ENCODE measurements around the gene ZBTB16.

Gene ZBTB16

DNA sequence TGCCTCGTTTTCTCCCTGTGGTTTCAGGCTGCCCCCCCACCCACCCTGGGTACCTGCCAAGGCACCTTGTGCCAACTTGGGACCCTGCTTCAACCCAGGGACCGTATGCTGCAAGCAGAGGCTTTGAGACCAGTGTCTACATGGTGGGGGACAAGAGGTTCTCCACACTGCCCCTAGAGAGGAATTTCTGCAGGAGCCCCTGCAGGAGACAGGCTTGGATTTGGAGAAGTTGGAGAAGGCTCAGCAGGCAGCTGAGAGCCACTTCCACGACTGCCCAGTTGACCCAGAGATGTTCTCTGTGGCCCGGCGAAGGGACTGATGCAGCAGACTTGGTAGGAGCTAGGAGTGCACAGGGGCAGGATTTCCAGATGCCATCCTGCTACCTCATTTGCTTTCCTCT lies 216.6 kb downstream of the ZBTB16 start:
- H3K4me1 ChIP-seq: no peaks in the 10 kb centered on the region
- in situ Hi-C loops (cut with MboI; ENCODE audit: low sequenced_read_pairs): no loop called here
- peaks cover 11% of the 10 kb centered on the region; the same call in 1 of the 2 replicates for H3K27me3 ChIP-seq (ENCODE audit: low read depth)
- no peak for DNase-seq (ENCODE audit: low spot score in 2 of 2)
- no peaks in the 10 kb centered on the region for H3K36me3 ChIP-seq (replicated peaks)
- no peak overlapping the region for H3K4me3 ChIP-seq
- no peaks in the 10 kb centered on the region for H3K9me3 ChIP-seq

DNA sequence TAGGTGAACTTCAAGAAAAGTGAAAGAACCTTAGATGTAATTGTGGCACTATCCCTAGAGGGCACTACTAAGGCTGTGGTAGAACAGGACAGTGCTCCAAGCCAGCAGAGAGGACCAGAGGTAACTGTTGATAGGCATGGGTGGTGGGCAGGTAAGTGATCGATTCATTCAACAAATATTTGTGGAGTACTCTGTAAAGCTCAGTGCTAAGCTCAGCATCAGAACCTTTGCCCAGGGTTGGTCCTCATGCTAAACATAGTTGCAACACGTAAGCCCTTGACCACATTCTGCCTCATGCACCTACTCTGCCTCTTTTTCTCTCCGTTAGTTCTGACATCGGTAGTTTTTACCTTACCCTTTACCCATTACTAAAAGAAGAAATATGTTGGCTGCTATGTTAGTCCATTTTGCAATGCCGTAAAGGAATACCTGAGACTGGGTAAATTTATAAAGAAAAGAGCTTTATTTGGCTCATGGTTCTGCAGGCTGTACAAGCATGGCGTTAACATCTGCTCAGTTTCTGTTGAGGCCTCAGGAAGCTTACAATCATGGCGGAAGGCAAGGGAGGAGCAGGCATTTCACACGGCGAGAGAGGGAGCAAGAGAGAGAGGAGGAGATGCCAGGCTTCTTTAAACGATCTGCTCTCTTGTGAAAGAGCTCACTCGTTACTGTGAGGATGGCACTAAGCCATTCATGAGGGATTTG lies 218.3 kb downstream of the ZBTB16 start:
- in situ Hi-C loops (cut with MboI; ENCODE audit: low sequenced_read_pairs): no loop called here
- H3K4me3 ChIP-seq: no peak overlapping the region
- no peaks in the 10 kb centered on the region for H3K36me3 ChIP-seq (replicated peaks)
- peaks cover 3% of the 10 kb centered on the region; the same call in 1 of the 2 replicates for H3K27me3 ChIP-seq (ENCODE audit: low read depth)
- no peaks in the 10 kb centered on the region for H3K9me3 ChIP-seq
- DNase-seq (ENCODE audit: low spot score in 2 of 2): no peak
- no peaks in the 10 kb centered on the region for H3K4me1 ChIP-seq

DNA sequence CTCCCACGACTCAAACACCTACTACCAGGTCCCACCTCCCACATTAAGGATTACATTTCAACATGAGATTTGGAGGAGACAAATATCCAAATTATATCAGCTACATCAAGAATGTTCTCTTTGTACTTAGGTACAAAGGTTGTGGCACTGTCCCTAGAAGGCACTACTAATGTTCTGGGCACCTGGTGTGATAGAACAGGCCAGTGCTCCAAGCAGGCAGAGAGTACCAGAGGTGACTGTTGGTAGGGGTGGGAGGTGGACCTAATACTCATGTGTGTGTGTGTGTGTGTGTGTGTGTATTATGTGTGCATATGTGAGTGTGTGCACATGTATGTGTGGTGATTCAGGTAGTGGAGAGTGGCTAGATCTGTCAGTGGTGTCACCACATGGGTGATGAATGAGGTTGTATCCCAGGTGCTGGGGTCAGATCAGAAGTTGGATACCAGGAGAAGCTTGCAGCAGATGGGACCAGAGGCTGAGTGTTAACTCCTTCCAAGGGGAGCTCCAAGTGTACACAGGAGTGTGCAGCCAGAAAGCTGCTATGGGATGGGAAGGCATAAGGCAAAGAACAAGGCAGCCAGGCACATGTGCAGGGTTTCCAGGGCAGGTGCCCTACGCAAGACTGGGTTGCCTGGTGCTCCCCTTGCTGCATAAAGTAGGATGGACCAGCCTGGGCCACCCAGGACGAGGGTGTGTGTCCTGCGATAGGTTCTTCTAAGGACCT lies 219.0 kb downstream of the ZBTB16 start:
- in situ Hi-C loops (cut with MboI; ENCODE audit: low sequenced_read_pairs): no loop called here
- H3K4me1 ChIP-seq: no peaks in the 10 kb centered on the region
- peaks cover 3% of the 10 kb centered on the region; the same call in 1 of the 2 replicates for H3K27me3 ChIP-seq (ENCODE audit: low read depth)
- no peak for DNase-seq (ENCODE audit: low spot score in 2 of 2)
- H3K4me3 ChIP-seq: no peak overlapping the region
- no peaks in the 10 kb centered on the region for H3K9me3 ChIP-seq
- no peaks in the 10 kb centered on the region for H3K36me3 ChIP-seq (replicated peaks)

DNA sequence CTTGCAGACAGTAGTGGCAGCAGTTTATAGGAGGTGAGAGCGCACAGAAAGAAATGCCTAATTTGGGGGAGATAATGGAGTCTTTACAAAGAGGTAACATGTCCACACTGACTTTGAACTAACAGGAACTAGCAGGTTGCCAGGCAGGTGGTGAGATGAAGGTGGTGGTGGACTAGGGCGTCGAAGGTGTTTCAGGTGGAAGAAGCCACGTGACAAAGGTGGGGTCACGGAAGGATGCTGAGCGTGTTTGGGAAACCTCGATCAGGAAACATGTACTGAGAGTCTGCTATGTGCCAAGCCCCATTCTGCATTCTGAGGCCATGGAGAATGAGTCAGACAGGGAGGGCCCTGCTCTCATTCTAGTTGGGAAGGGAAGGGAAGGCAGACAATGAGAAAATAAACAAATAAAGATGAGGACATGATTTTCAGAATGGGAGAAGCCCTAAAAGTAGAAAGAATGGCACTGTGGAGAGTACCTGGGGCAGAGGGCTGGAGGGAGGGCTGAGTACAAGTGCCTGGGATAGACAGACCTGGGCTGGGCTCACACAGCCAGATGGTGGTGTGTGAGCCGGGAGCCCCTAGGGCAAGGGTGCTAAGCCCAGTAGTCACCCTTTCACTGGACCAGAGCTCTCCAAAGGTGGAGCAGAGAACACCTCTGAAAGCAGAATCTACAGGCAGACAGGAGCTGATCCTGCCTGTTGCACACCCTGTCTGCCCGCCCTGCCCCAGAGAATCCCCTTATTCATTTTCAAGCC lies 220.5 kb downstream of the ZBTB16 start:
- Histone ChIP-seq H3K4me1 (no peaks in the 10 kb centered on the region), H3K4me3 (no peak overlapping the region), H3K27me3 (ENCODE audit: low read depth) (no peaks in the 10 kb centered on the region), H3K9me3 (no peaks in the 10 kb centered on the region), H3K36me3 (replicated peaks) (no peaks in the 10 kb centered on the region)
- no peak for DNase-seq (ENCODE audit: low spot score in 2 of 2)
- in situ Hi-C loops (cut with MboI; ENCODE audit: low sequenced_read_pairs): no loop called here

DNA sequence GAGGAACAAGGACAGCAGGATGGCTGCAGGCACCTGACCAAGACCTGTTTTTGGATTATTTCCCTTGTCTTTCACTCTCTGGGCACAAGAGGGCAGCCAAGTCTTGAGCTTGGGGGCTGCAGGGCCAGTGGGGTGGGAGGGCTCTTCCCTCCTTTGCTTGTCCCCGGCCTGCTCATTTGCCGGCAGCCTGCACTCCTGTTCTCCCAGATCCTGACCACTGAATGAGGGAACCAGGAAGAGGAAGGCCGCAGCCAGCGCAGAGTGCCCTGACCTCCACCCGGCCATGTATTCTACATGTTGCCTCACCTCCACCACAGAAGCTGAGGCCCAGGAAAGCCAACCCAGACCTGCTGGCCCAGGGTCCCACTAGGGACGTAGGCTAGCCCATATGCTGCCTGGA lies 221.2 kb downstream of the ZBTB16 start:
- Histone ChIP-seq H3K36me3 (replicated peaks) (no peaks in the 10 kb centered on the region), H3K27me3 (ENCODE audit: low read depth) (no peaks in the 10 kb centered on the region), H3K4me3 (no peak overlapping the region), H3K9me3 (no peaks in the 10 kb centered on the region), H3K4me1 (no peaks in the 10 kb centered on the region)
- in situ Hi-C loops (cut with MboI; ENCODE audit: low sequenced_read_pairs): no loop called here
- DNase-seq (ENCODE audit: low spot score in 2 of 2): peak; percentile 32 to 70

DNA sequence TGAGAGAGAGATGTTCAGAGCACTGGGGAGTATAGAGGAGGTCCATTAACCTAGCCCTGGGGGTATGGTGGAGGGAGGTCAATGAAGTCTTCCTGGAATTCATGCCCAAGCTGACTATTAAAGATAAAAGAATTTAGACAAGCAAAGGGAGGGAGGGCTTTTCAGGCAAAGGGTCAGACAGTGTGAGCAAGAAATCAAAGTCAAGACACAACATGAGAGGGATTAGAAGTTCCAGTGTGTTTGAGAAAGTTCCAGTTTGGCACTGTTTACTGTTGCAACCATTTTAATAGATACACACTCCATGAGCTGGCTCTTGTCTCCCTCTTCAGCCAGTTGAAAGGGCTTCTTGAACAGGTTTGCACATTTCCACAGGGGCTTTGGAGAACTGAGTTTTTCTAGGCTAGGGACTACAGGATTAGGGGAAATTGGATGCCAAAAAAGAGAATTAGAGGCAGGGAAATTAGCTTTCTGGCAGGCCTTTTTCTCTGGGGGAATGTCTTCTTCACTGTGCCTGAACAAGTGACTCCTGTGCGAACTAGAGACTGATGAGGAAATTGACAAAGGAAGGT lies 222.0 kb downstream of the ZBTB16 start:
- in situ Hi-C loops (cut with MboI; ENCODE audit: low sequenced_read_pairs): no loop called here
- DNase-seq (ENCODE audit: low spot score in 2 of 2): no peak
- no peaks in the 10 kb centered on the region for H3K4me1 ChIP-seq
- no peaks in the 10 kb centered on the region for H3K36me3 ChIP-seq (replicated peaks)
- no peaks in the 10 kb centered on the region for H3K9me3 ChIP-seq
- H3K4me3 ChIP-seq: no peak overlapping the region
- no peaks in the 10 kb centered on the region for H3K27me3 ChIP-seq (ENCODE audit: low read depth)

DNA sequence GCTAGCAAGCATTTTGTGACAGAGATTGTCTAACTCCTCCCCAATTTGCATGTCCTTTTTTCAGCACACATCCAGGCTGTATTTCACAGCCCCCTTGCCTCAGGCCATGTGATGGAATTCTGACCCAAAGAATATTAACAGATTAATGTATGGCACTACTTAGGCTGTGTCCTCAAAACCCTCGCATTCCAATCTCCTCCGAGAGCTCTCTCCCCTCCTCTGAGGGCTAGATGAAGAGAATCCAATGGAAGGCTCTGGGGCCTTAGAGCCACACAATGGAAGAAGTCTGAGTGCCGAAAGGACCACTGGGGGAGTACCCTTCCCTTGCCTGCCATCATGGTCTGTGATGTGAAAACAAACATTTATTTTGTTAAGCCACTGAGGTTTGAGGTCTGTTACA lies 223.0 kb downstream of the ZBTB16 start:
- H3K27me3 ChIP-seq (ENCODE audit: low read depth): no peaks in the 10 kb centered on the region
- in situ Hi-C loops (cut with MboI; ENCODE audit: low sequenced_read_pairs): no loop called here
- no peak overlapping the region for H3K4me3 ChIP-seq
- H3K4me1 ChIP-seq: no peaks in the 10 kb centered on the region
- no peaks in the 10 kb centered on the region for H3K36me3 ChIP-seq (replicated peaks)
- no peaks in the 10 kb centered on the region for H3K9me3 ChIP-seq
- DNase-seq (ENCODE audit: low spot score in 2 of 2): no peak

DNA sequence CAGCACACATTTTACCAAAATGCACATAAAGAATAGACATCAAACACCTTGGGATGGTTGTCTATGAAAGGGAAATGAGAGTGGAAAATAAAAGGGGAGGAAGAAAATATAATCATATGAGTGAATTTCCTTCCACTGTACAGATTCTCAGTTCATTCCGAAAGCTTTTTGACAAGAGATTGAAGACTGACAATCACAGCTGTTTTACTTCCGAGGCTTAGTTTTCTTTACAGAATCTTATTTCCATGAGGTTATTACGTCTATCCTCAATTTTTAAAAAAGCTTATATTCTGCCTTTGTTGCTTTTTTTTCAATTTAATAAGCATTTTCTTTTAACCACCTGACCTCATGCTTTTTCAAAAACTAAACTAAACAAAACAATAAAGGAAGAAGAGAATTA lies 223.9 kb downstream of the ZBTB16 start:
- in situ Hi-C loops (cut with MboI; ENCODE audit: low sequenced_read_pairs): no loop called here
- H3K4me3 ChIP-seq: no peak overlapping the region
- H3K36me3 ChIP-seq (replicated peaks): no peaks in the 10 kb centered on the region
- H3K27me3 ChIP-seq (ENCODE audit: low read depth): no peaks in the 10 kb centered on the region
- no peaks in the 10 kb centered on the region for H3K9me3 ChIP-seq
- H3K4me1 ChIP-seq: no peaks in the 10 kb centered on the region
- no peak for DNase-seq (ENCODE audit: low spot score in 2 of 2)

DNA sequence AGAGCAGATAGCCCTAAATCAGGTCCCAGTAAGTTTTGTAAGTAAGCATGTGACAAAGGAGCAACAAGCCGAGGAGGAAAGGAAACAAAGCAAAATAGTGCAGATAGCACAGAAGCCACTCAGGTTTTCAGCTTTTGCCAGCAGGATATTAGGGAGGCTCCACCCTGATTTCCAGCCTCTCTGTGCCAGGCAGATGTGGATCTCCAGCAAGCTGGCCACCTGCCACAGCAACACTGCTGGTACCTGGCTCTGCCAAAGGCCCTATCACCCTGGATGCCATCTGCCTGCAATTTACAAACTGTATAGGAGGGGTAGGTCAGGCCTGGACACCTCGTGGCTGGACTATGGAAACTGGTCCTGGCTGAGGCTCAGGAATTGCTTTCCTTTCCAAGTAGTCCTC lies 224.5 kb downstream of the ZBTB16 start:
- in situ Hi-C loops (cut with MboI; ENCODE audit: low sequenced_read_pairs): no loop called here
- H3K9me3 ChIP-seq: no peaks in the 10 kb centered on the region
- no peak for DNase-seq (ENCODE audit: low spot score in 2 of 2)

DNA sequence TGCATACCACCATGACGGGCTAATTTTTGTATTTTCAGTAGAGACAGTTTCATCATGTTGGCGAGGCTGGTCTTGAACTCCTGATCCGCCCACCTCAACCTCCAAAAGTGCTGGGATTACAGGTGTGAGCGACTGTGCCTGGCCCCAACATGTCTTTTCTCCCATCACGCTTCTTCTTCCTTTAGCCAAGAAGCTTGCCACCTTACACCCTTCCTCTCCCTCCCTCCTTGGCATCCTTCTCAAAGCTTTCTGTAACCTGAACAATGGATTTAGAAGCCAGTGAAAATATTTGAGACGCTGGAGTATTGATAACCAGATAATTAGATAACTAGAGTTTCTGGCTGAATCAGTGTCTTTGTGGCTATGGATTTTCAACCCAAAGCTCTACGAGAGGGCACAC lies 225.4 kb downstream of the ZBTB16 start:
- DNase-seq (ENCODE audit: low spot score in 2 of 2): no peak
- H3K27me3 ChIP-seq (ENCODE audit: low read depth): no peaks in the 10 kb centered on the region
- in situ Hi-C loops (cut with MboI; ENCODE audit: low sequenced_read_pairs): no loop called here
- H3K9me3 ChIP-seq: no peaks in the 10 kb centered on the region
- H3K4me1 ChIP-seq: no peaks in the 10 kb centered on the region
- H3K4me3 ChIP-seq: no peak overlapping the region
- H3K36me3 ChIP-seq (replicated peaks): no peaks in the 10 kb centered on the region

More for the DNA sequence above, 224.5 kb downstream of the ZBTB16 start:
- Histone ChIP-seq H3K4me3 (no peak overlapping the region), H3K27me3 (ENCODE audit: low read depth) (no peaks in the 10 kb centered on the region), H3K4me1 (no peaks in the 10 kb centered on the region), H3K36me3 (replicated peaks) (no peaks in the 10 kb centered on the region)

DNA sequence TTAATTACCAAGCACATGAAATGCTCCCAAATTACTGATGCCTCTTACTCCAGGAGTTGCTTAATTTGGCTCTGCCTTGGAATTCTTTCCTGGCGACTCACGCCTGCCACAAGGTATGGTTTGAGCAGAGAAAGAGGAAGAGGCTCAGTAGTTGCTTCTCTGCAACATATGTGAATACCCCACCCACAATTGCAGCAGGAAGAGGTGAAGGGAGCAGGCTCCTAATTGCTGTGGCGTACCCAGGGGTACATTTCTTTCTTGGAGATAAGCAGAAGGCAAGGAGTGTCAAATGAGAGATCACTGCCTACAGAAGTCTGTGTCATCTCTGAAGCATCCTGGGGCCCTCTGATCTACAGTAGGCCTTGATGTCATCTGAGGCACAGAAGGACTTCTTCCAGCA lies 226.1 kb downstream of the ZBTB16 start:
- no peaks in the 10 kb centered on the region; the same call in 1 of the 2 replicates for H3K27me3 ChIP-seq (ENCODE audit: low read depth)
- no peaks in the 10 kb centered on the region for H3K9me3 ChIP-seq
- H3K4me1 ChIP-seq: peaks cover 6% of the 10 kb centered on the region
- no peak overlapping the region for H3K4me3 ChIP-seq
- no peaks in the 10 kb centered on the region for H3K36me3 ChIP-seq (replicated peaks)
- in situ Hi-C loops (cut with MboI; ENCODE audit: low sequenced_read_pairs): no loop called here
- no peak for DNase-seq (ENCODE audit: low spot score in 2 of 2)

DNA sequence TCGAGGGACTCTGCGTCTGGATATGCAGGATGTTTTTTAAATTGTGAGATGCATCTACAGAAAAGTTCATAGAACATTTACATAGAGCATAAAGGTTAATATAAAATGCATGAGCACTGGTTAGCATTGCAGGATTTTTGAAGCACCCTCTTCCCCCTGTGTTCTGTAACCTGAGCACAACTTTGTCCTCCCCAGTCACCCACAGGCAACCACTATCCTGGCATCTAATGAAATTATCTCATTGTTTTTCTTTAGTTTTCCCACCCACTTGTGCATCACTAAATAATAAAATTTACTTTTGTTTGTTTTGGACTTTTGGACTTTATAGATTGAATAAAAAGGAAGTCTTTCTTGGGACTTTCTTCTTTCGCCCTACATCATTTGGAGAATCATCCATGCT lies 226.7 kb downstream of the ZBTB16 start:
- Histone ChIP-seq H3K4me1 (peaks cover 6% of the 10 kb centered on the region), H3K4me3 (no peak overlapping the region), H3K27me3 (ENCODE audit: low read depth) (no peaks in the 10 kb centered on the region; the same call in 1 of the 2 replicates), H3K36me3 (replicated peaks) (no peaks in the 10 kb centered on the region), H3K9me3 (no peaks in the 10 kb centered on the region)
- DNase-seq (ENCODE audit: low spot score in 2 of 2): no peak
- in situ Hi-C loops (cut with MboI; ENCODE audit: low sequenced_read_pairs): no loop called here

DNA sequence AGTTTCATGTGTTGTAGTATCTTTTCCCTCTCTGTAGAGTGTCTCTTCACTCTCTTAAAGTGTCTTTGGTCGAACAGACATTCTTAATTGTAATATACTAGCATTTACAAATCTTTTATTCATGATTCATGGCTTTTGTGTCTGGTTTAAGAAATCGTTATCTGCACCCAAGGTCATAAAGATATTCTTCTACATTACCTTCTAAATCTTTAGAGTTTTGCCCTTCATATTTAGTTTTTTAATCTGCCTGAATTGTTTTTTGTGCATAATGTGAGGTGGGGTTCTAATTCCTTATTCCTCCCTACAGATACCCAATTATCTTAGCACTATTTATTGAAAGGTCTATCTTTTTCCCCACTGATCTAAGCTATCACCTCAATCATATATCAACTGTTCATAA lies 227.6 kb downstream of the ZBTB16 start:
- no peaks in the 10 kb centered on the region; the same call in 1 of the 2 replicates for H3K27me3 ChIP-seq (ENCODE audit: low read depth)
- no peaks in the 10 kb centered on the region for H3K36me3 ChIP-seq (replicated peaks)
- H3K4me3 ChIP-seq: no peak overlapping the region
- peaks cover 6% of the 10 kb centered on the region for H3K4me1 ChIP-seq
- H3K9me3 ChIP-seq: no peaks in the 10 kb centered on the region
- DNase-seq (ENCODE audit: low spot score in 2 of 2): no peak
- in situ Hi-C loops (cut with MboI; ENCODE audit: low sequenced_read_pairs): no loop called here

DNA sequence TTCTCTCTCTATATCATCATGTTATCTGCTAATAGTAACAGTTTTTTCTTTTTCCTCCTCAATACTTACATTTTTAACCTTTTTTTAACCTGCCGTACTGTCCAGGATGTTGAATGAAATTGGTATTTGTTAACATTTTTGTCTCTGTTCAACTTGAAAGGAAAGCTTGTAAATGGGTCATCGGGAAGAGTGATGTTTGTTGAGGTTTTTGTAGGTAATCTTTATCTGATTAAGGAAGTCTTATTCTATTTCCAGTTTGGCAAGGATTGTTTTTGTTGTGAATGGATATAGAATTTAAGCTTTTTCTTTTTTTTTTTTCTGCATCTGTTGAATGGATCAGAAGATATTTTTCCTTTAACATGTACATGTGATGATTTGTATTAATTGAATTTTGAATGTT lies 228.6 kb downstream of the ZBTB16 start:
- Histone ChIP-seq H3K4me1 (peaks cover 6% of the 10 kb centered on the region), H3K4me3 (no peak overlapping the region)

More for the DNA sequence above, 228.6 kb downstream of the ZBTB16 start:
- in situ Hi-C loops (cut with MboI; ENCODE audit: low sequenced_read_pairs): no loop called here
- no peaks in the 10 kb centered on the region; the same call in 1 of the 2 replicates for H3K27me3 ChIP-seq (ENCODE audit: low read depth)
- no peaks in the 10 kb centered on the region for H3K36me3 ChIP-seq (replicated peaks)
- no peaks in the 10 kb centered on the region for H3K9me3 ChIP-seq
- DNase-seq (ENCODE audit: low spot score in 2 of 2): no peak

Measured in HAP-1 (cell line).